WTC11 (cell line): ENCODE measurements around the gene MAFB. TPM values are rescaled to one million over a fixed set of nuclear protein-coding genes. Genes with fewer than 3 reads are reported as not detected.

Source experiments
- ATAC-seq: fragments of 200-7000 bp; cut with Tn5 transposase; 2 replicates; pipeline ENCODE4 v1.10.0; 2021; ENCODE audit warnings: mild to moderate bottlenecking, moderate library complexity
- CTCF ChIA-PET: fragments of 300-600 bp; sonication (Branson Sonifier 250); formaldehyde crosslinking; loops from one replicate; lab custom pipeline; 2021; ENCODE audit warnings: antibody characterized with exemption; lab: Charles Lee
- POLR2A ChIA-PET: fragments of 350-600 bp; sonication (Branson Sonifier 250); formaldehyde crosslinking; loops from one replicate; lab custom pipeline; 2021; ENCODE audit warnings: antibody characterized with exemption; lab: Charles Lee
- DNase-seq: peaks from one replicate; pipeline ENCODE4 v3.0.0; 2021; ENCODE audit warnings: low spot score
- H3K27ac Mint-ChIP-seq: 2 replicates; pipeline ENCODE4 v1.8.0; 2021; ENCODE audit warnings: mixed read lengths
- H3K27me3 Mint-ChIP-seq: 2 replicates; pipeline ENCODE4 v1.8.0; 2021; ENCODE audit warnings: low read depth, mild to moderate bottlenecking, moderate library complexity, mixed read lengths
- H3K36me3 Mint-ChIP-seq: 2 replicates; pipeline ENCODE4 v1.8.0; 2021; ENCODE audit warnings: mixed read lengths
- H3K4me1 Mint-ChIP-seq: 2 replicates; pipeline ENCODE4 v1.8.0; 2022; ENCODE audit warnings: mixed read lengths
- H3K4me3 Mint-ChIP-seq: 2 replicates; pipeline ENCODE4 v1.8.0; 2021; ENCODE audit warnings: mild to moderate bottlenecking, moderate library complexity, mixed read lengths
- H3K9me3 Mint-ChIP-seq: 2 replicates; pipeline ENCODE4 v1.8.0; 2021; ENCODE audit warnings: mixed read lengths
- ATF1 ChIP-seq: sonication (generic); formaldehyde crosslinking; IDR thresholded peaks from 2 replicates; pipeline ENCODE4 v1.8.1; 2023; ENCODE audit warnings: mild to moderate bottlenecking, moderate library complexity, missing genetic modification reagents
- ELF4 ChIP-seq: sonication (generic); formaldehyde crosslinking; IDR thresholded peaks from 2 replicates; pipeline ENCODE4 v1.8.1; 2022; ENCODE audit warnings: low read depth, mild to moderate bottlenecking, moderate library complexity, missing genetic modification reagents
- EMX1 ChIP-seq: fragments of 250-450 bp; sonication (Bioruptor Pico); IDR thresholded peaks from 2 replicates; pipeline ENCODE4 v1.8.0; 2021; ENCODE audit warnings: mild to moderate bottlenecking
- GABPB1 ChIP-seq: sonication (generic); formaldehyde crosslinking; IDR thresholded peaks from 2 replicates; pipeline ENCODE4 v1.8.1; 2023; ENCODE audit warnings: mild to moderate bottlenecking, missing genetic modification reagents
- JUN ChIP-seq: sonication (generic); formaldehyde crosslinking; IDR thresholded peaks from 2 replicates; pipeline ENCODE4 v1.8.0; 2023; ENCODE audit warnings: mild to moderate bottlenecking, missing genetic modification reagents
- NFYB ChIP-seq: sonication (generic); formaldehyde crosslinking; conservative IDR thresholded peaks from 2 replicates; pipeline ENCODE4 v1.8.0; 2022; ENCODE audit warnings: low read depth, missing genetic modification reagents
- TEAD4 ChIP-seq: sonication (generic); formaldehyde crosslinking; IDR thresholded peaks from 2 replicates; pipeline ENCODE4 v1.8.0; 2022; ENCODE audit warnings: mild to moderate bottlenecking, missing genetic modification reagents
- TP53 ChIP-seq: sonication (generic); formaldehyde crosslinking; IDR thresholded peaks from 2 replicates; pipeline ENCODE4 v1.8.1; 2023; ENCODE audit warnings: mild to moderate bottlenecking, missing genetic modification reagents
- ZBTB21 ChIP-seq: sonication (generic); formaldehyde crosslinking; IDR thresholded peaks from 2 replicates; pipeline ENCODE4 v1.8.1; 2023; ENCODE audit warnings: mild to moderate bottlenecking, missing genetic modification reagents, borderline replicate concordance
- ZNF416 ChIP-seq: fragments of 250-450 bp; sonication (Bioruptor Pico); IDR thresholded peaks from 2 replicates; pipeline ENCODE4 v1.9.0; 2021; ENCODE audit warnings: mild to moderate bottlenecking, inconsistent platforms
- total RNA-seq: library from RNA; stranded (reverse); gene quantifications from 3 replicates; pipeline ENCODE4 v1.2.3, GENCODE V29; 2021
- TF ChIP-seq, protein P1 (sequence below): fragments of 250-450 bp; sonication (Bioruptor Pico); IDR thresholded peaks from 2 replicates; pipeline ENCODE4 v1.9.0; 2021; ENCODE audit warnings: moderate library complexity, mild to moderate bottlenecking, inconsistent platforms, borderline replicate concordance
- TF ChIP-seq, protein P2 (sequence below): sonication (generic); formaldehyde crosslinking; conservative IDR thresholded peaks from 2 replicates; pipeline ENCODE4 v1.8.1; 2023; ENCODE audit warnings: mild to moderate bottlenecking, low read depth, missing genetic modification reagents, moderate library complexity
- TF ChIP-seq, protein P3 (sequence below): sonication (generic); formaldehyde crosslinking; IDR thresholded peaks from 2 replicates; pipeline ENCODE4 v1.8.1; 2023; ENCODE audit warnings: mild to moderate bottlenecking, missing genetic modification reagents, borderline replicate concordance
- TF ChIP-seq, protein P4 (sequence below): sonication (generic); formaldehyde crosslinking; IDR thresholded peaks from 2 replicates; pipeline ENCODE4 v1.8.1; 2023; ENCODE audit warnings: mild to moderate bottlenecking, missing genetic modification reagents
- TF ChIP-seq, protein P5 (sequence below): sonication (generic); formaldehyde crosslinking; IDR thresholded peaks from 2 replicates; pipeline ENCODE4 v1.8.1; 2023; ENCODE audit warnings: mild to moderate bottlenecking, missing genetic modification reagents, moderate library complexity
- TF ChIP-seq, protein P6 (sequence below): fragments of 250-450 bp; sonication (Bioruptor Pico); IDR thresholded peaks from 2 replicates; pipeline ENCODE4 v1.8.0; 2021; ENCODE audit warnings: mild to moderate bottlenecking
- TF ChIP-seq, protein P7 (sequence below): fragments of 250-450 bp; sonication (Bioruptor Pico); IDR thresholded peaks from 2 replicates; pipeline ENCODE4 v2.1.2; 2022; ENCODE audit warnings: mild to moderate bottlenecking, moderate library complexity
- TF ChIP-seq, protein P8 (sequence below): fragments of 250-450 bp; sonication (Bioruptor Pico); IDR thresholded peaks from 2 replicates; pipeline ENCODE4 v1.9.0; 2021; ENCODE audit warnings: mild to moderate bottlenecking

MAFB gene
- total RNA-seq, 1 experiment from 2014 or later: 5.3 TPM

DNA sequence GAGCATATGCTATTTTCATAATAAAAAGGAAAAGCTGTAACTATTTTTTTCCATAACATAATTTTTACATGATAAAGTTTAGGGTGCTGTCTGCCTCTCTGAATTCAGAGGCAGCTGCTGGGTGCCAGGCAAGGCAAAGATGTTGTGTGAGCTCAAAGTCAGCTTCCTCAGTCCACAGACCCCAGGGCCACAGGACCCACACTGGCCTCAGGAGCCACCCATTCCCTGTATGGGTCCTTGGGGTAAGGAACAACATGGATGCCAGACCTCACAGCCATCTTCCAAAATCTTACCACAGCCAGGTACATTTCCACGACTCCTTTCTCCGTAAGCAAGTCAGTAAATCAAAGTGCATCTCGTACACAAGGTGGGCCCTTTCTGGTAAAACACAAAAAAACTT is 16.4 kb upstream of the MAFB start (continued):
- TF ChIP-seq, protein P1, sequence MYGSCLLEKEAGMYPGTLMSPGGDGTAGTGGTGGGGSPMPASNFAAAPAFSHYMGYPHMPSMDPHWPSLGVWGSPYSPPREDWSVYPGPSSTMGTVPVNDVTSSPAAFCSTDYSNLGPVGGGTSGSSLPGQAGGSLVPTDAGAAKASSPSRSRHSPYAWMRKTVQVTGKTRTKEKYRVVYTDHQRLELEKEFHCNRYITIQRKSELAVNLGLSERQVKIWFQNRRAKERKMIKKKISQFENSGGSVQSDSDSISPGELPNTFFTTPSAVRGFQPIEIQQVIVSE (CRISPR knock-in tag): no peak
- TF ChIP-seq, all 79 proteins: peak for 0

DNA sequence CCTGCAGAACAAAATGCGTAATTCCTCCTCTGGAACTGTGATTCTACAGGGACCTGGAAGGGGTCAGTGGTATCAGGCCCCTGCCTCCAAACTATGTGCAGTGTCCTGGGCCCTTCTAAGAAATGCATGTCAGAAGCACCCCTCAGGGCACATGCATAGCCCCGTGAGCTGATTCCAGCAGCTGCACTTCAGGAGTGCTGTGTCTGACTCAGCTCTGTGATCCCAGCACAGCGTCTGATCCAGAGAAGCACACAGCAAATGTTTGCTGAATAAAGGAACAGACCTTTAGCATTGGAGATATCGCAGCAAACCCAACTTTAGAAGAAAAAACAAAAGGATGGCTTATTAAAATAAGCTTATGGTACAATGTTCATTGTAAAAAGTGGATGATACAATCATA is 15.8 kb upstream of the MAFB start:
- peaks cover 11% of the 10 kb centered on the region for H3K36me3 Mint-ChIP-seq
- peaks cover 11% of the 10 kb centered on the region for H3K4me1 Mint-ChIP-seq
- CTCF ChIA-PET: interaction anchor here (0.9 to 2.8 kb wide), 5 partner anchors 37 to 258 kb away, joined by 3 to 15 read pairs (median 5); no protein-coding TSS in a partner anchor
- no peak for ATAC-seq
- POLR2A ChIA-PET: no interaction called here
- H3K9me3 Mint-ChIP-seq: peaks cover 15% of the 10 kb centered on the region
- TF ChIP-seq EMX1 (CRISPR knock-in tag) (no peak), TP53 (CRISPR knock-in tag) (no peak), JUN (CRISPR knock-in tag) (no peak), ZNF416 (no peak), GABPB1 (CRISPR knock-in tag) (no peak), TEAD4 (CRISPR knock-in tag) (no peak), ELF4 (CRISPR knock-in tag) (no peak)
- TF ChIP-seq, protein P2, sequence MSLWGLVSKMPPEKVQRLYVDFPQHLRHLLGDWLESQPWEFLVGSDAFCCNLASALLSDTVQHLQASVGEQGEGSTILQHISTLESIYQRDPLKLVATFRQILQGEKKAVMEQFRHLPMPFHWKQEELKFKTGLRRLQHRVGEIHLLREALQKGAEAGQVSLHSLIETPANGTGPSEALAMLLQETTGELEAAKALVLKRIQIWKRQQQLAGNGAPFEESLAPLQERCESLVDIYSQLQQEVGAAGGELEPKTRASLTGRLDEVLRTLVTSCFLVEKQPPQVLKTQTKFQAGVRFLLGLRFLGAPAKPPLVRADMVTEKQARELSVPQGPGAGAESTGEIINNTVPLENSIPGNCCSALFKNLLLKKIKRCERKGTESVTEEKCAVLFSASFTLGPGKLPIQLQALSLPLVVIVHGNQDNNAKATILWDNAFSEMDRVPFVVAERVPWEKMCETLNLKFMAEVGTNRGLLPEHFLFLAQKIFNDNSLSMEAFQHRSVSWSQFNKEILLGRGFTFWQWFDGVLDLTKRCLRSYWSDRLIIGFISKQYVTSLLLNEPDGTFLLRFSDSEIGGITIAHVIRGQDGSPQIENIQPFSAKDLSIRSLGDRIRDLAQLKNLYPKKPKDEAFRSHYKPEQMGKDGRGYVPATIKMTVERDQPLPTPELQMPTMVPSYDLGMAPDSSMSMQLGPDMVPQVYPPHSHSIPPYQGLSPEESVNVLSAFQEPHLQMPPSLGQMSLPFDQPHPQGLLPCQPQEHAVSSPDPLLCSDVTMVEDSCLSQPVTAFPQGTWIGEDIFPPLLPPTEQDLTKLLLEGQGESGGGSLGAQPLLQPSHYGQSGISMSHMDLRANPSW (CRISPR knock-in tag): no peak
- TF ChIP-seq, protein P3, sequence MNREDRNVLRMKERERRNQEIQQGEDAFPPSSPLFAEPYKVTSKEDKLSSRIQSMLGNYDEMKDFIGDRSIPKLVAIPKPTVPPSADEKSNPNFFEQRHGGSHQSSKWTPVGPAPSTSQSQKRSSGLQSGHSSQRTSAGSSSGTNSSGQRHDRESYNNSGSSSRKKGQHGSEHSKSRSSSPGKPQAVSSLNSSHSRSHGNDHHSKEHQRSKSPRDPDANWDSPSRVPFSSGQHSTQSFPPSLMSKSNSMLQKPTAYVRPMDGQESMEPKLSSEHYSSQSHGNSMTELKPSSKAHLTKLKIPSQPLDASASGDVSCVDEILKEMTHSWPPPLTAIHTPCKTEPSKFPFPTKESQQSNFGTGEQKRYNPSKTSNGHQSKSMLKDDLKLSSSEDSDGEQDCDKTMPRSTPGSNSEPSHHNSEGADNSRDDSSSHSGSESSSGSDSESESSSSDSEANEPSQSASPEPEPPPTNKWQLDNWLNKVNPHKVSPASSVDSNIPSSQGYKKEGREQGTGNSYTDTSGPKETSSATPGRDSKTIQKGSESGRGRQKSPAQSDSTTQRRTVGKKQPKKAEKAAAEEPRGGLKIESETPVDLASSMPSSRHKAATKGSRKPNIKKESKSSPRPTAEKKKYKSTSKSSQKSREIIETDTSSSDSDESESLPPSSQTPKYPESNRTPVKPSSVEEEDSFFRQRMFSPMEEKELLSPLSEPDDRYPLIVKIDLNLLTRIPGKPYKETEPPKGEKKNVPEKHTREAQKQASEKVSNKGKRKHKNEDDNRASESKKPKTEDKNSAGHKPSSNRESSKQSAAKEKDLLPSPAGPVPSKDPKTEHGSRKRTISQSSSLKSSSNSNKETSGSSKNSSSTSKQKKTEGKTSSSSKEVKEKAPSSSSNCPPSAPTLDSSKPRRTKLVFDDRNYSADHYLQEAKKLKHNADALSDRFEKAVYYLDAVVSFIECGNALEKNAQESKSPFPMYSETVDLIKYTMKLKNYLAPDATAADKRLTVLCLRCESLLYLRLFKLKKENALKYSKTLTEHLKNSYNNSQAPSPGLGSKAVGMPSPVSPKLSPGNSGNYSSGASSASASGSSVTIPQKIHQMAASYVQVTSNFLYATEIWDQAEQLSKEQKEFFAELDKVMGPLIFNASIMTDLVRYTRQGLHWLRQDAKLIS (CRISPR knock-in tag): no peak
- TF ChIP-seq, protein P4, sequence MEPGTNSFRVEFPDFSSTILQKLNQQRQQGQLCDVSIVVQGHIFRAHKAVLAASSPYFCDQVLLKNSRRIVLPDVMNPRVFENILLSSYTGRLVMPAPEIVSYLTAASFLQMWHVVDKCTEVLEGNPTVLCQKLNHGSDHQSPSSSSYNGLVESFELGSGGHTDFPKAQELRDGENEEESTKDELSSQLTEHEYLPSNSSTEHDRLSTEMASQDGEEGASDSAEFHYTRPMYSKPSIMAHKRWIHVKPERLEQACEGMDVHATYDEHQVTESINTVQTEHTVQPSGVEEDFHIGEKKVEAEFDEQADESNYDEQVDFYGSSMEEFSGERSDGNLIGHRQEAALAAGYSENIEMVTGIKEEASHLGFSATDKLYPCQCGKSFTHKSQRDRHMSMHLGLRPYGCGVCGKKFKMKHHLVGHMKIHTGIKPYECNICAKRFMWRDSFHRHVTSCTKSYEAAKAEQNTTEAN (CRISPR knock-in tag): no peak
- no peak for DNase-seq
- no peak overlapping the region for H3K27ac Mint-ChIP-seq
- H3K4me3 Mint-ChIP-seq: no peak overlapping the region
- no peaks in the 10 kb centered on the region; the same call in none of the 2 replicates for H3K27me3 Mint-ChIP-seq

DNA sequence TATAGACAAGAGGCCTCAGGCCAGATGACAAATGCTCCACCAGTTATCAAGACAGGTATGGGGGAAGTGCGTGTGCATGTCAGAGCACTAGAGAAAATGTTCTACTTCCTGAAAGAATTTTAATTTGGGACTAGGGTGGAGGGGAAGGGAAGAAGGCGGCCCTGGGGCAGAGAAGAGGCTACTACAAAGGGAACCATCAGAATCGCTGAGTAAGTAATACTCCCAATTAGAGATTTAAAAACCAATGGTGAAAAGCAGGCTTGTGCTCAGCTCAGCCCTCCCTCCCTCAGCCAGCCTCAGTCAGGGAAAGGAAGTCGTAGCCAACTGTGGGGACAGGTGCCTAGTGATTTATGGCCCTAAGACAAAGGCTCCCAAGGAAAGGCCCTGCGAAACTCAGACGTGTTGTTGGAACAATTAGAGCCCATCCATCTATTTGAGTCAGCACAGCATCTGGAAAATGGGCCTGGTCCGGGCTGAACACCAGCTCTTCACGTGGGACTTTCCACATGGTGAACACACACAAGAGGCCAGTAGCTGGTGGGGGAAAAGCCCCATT is 15.0 kb upstream of the MAFB start:
- H3K9me3 Mint-ChIP-seq: peaks cover 15% of the 10 kb centered on the region
- peaks cover 11% of the 10 kb centered on the region for H3K36me3 Mint-ChIP-seq
- DNase-seq (no peak), ATAC-seq (no peak)
- H3K4me1 Mint-ChIP-seq: peaks cover 11% of the 10 kb centered on the region
- no peaks in the 10 kb centered on the region; the same call in none of the 2 replicates for H3K27me3 Mint-ChIP-seq
- TF ChIP-seq ZBTB21: no peak
- TF ChIP-seq, protein P5, sequence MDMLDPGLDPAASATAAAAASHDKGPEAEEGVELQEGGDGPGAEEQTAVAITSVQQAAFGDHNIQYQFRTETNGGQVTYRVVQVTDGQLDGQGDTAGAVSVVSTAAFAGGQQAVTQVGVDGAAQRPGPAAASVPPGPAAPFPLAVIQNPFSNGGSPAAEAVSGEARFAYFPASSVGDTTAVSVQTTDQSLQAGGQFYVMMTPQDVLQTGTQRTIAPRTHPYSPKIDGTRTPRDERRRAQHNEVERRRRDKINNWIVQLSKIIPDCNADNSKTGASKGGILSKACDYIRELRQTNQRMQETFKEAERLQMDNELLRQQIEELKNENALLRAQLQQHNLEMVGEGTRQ (CRISPR knock-in tag): no peak
- no peak for TF ChIP-seq ATF1
- TF ChIP-seq, protein P6, sequence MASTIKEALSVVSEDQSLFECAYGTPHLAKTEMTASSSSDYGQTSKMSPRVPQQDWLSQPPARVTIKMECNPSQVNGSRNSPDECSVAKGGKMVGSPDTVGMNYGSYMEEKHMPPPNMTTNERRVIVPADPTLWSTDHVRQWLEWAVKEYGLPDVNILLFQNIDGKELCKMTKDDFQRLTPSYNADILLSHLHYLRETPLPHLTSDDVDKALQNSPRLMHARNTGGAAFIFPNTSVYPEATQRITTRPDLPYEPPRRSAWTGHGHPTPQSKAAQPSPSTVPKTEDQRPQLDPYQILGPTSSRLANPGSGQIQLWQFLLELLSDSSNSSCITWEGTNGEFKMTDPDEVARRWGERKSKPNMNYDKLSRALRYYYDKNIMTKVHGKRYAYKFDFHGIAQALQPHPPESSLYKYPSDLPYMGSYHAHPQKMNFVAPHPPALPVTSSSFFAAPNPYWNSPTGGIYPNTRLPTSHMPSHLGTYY: no peak
- no peak for TF ChIP-seq NFYB (CRISPR knock-in tag)
- TF ChIP-seq, protein P7, sequence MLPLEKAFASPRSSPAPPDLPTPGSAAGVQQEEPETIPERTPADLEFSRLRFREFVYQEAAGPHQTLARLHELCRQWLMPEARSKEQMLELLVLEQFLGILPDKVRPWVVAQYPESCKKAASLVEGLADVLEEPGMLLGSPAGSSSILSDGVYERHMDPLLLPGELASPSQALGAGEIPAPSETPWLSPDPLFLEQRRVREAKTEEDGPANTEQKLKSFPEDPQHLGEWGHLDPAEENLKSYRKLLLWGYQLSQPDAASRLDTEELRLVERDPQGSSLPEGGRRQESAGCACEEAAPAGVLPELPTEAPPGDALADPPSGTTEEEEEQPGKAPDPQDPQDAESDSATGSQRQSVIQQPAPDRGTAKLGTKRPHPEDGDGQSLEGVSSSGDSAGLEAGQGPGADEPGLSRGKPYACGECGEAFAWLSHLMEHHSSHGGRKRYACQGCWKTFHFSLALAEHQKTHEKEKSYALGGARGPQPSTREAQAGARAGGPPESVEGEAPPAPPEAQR: no peak
- TF ChIP-seq, protein P8, sequence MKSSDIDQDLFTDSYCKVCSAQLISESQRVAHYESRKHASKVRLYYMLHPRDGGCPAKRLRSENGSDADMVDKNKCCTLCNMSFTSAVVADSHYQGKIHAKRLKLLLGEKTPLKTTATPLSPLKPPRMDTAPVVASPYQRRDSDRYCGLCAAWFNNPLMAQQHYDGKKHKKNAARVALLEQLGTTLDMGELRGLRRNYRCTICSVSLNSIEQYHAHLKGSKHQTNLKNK (CRISPR knock-in tag): no peak
- no peak overlapping the region for H3K27ac Mint-ChIP-seq
- no peak overlapping the region for H3K4me3 Mint-ChIP-seq
- ChIA-PET POLR2A (no interaction called here), CTCF (interaction anchor here (0.9 to 1.8 kb wide), 4 partner anchors 37 to 259 kb away, joined by 3 to 8 read pairs (median 4); no protein-coding TSS in a partner anchor)
